HL-60 (cell line): ENCODE measurements around the gene SLC7A14.
A peak's percentile ranks its signal among the peaks of the same experiment; 100 is the strongest.

ENCODE experiments used
- DNase-seq, 2 experiments: peaks; one replicate each; pipeline ENCODE4 v3.0.0-alpha.2; 2010 to 2020; ENCODE audit warnings: low read depth in 1 of 2, low spot score in 1 of 2
- H3K27ac ChIP-seq: fragments of 250-450 bp; sonication (Bioruptor Pico); replicated peaks from 2 replicates; pipeline ENCODE4 v1.5.1; 2020; ENCODE audit warnings: mild to moderate bottlenecking, moderate library complexity
- H3K27me3 ChIP-seq: fragments of 250-450 bp; sonication (Bioruptor Pico); 2 replicates; pipeline ENCODE4 v1.5.1; 2021; ENCODE audit warnings: mild to moderate bottlenecking, moderate library complexity; ENCODE audit not compliant: insufficient read depth, poor library complexity, severe bottlenecking
- H3K4me3 ChIP-seq: replicated peaks from 2 replicates; pipeline ENCODE4 v1.5.1; 2011; ENCODE audit warnings: mild to moderate bottlenecking, control low read depth, low read length; ENCODE audit not compliant: insufficient read depth
- GABPA ChIP-seq: IDR thresholded peaks from 2 replicates; pipeline ENCODE4 v1.6.1; 2012; ENCODE audit warnings: low read depth
- POLR2AphosphoS5 ChIP-seq: IDR thresholded peaks from 2 replicates; pipeline ENCODE4 v1.6.1; 2012; ENCODE audit warnings: low read depth
- SPI1 ChIP-seq: IDR thresholded peaks from 2 replicates; pipeline ENCODE4 v1.6.1; 2012; ENCODE audit warnings: low read depth, mild to moderate bottlenecking, borderline replicate concordance
- TF ChIP-seq, protein P1 (sequence below): IDR thresholded peaks from 2 replicates; pipeline ENCODE4 v1.6.1; 2012; ENCODE audit warnings: low read depth; ENCODE audit not compliant: insufficient replicate concordance
- TF ChIP-seq, protein P2 (sequence below): IDR thresholded peaks from one replicate; pipeline ENCODE4 v1.5.1; 2011; ENCODE audit warnings: low read length, control low read depth, inconsistent platforms; ENCODE audit not compliant: insufficient read depth

Gene SLC7A14

DNA sequence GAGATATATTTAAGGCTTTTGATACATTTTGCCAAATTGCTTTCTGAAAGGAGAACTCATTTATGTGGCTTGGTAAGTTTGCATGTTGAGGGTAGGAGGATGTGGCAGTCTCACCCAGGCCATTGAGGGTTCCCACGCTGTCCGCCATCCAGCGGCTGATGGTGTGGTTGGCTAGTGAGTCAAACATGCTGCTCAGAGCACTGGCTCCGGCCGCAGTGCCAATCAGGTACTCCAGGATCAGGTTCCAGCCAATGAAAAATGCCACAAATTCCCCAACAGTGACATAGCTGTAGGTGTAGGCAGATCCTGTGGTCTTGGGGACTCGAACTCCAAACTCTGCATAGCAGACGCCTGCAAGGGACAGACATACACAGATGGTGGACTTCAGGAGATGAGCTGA lies 84.9 kb downstream of the SLC7A14 start:
- no peak overlapping the region for H3K27ac ChIP-seq
- H3K27me3 ChIP-seq = peaks cover 6% of the 10 kb centered on the region
- TF ChIP-seq, protein P1, sequence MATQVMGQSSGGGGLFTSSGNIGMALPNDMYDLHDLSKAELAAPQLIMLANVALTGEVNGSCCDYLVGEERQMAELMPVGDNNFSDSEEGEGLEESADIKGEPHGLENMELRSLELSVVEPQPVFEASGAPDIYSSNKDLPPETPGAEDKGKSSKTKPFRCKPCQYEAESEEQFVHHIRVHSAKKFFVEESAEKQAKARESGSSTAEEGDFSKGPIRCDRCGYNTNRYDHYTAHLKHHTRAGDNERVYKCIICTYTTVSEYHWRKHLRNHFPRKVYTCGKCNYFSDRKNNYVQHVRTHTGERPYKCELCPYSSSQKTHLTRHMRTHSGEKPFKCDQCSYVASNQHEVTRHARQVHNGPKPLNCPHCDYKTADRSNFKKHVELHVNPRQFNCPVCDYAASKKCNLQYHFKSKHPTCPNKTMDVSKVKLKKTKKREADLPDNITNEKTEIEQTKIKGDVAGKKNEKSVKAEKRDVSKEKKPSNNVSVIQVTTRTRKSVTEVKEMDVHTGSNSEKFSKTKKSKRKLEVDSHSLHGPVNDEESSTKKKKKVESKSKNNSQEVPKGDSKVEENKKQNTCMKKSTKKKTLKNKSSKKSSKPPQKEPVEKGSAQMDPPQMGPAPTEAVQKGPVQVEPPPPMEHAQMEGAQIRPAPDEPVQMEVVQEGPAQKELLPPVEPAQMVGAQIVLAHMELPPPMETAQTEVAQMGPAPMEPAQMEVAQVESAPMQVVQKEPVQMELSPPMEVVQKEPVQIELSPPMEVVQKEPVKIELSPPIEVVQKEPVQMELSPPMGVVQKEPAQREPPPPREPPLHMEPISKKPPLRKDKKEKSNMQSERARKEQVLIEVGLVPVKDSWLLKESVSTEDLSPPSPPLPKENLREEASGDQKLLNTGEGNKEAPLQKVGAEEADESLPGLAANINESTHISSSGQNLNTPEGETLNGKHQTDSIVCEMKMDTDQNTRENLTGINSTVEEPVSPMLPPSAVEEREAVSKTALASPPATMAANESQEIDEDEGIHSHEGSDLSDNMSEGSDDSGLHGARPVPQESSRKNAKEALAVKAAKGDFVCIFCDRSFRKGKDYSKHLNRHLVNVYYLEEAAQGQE = no peak
- no peak overlapping the region for H3K4me3 ChIP-seq
- DNase-seq = no peak

DNA sequence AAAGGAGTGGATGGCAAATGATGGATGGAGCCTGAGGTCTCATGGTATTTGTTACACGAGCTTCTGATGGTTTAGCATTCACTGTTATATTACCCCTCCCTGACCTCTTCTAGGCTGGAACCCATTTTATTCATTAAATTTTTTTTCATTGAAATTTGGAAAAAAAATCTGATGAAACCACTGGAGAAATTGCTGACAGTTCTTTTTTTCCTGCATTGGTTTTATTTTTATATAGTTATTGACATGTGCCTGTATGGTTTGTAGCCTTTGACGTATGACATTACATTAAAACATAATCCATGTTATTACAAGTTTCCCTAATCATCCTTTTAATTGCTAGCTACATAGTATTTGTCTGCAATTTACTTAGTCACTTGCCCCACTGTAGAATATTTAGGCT lies 85.4 kb downstream of the SLC7A14 start:
- Histone ChIP-seq H3K27ac (no peak overlapping the region), H3K4me3 (no peak overlapping the region), H3K27me3 (peaks cover 6% of the 10 kb centered on the region)
- DNase-seq = no peak
- TF ChIP-seq, protein P1 = no peak
- TF ChIP-seq, protein P2, sequence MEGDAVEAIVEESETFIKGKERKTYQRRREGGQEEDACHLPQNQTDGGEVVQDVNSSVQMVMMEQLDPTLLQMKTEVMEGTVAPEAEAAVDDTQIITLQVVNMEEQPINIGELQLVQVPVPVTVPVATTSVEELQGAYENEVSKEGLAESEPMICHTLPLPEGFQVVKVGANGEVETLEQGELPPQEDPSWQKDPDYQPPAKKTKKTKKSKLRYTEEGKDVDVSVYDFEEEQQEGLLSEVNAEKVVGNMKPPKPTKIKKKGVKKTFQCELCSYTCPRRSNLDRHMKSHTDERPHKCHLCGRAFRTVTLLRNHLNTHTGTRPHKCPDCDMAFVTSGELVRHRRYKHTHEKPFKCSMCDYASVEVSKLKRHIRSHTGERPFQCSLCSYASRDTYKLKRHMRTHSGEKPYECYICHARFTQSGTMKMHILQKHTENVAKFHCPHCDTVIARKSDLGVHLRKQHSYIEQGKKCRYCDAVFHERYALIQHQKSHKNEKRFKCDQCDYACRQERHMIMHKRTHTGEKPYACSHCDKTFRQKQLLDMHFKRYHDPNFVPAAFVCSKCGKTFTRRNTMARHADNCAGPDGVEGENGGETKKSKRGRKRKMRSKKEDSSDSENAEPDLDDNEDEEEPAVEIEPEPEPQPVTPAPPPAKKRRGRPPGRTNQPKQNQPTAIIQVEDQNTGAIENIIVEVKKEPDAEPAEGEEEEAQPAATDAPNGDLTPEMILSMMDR = no peak
- TF ChIP-seq POLR2AphosphoS5 (no peak), GABPA (no peak), SPI1 (no peak)

DNA sequence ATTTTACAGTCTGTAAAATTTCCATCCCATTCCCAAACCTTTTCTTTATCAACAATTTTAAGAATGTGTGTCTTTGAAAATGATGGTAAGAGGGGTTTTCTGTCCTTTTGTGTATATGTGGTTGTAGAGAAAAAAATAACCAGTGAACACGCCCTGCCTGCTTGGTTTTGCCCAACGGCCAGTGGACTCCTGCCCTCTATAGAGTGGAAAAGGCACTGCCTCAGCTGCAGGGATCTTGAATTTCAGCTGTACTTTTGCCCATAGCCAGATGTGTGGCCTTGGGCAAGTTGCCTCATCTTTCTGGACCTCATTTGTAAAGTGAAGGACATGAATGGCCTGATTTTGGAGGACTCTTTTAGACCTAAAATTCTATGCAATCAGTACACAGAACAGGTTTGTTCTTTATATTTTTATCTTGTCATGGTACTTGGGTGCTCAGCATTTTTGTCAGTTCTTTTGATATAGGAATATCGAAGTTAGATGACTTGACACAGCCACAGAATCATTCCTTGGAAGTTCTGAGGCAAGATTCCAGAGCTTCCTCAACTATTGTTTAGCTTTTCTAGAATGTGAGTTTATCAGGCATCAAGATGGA lies 86.2 kb downstream of the SLC7A14 start:
- TF ChIP-seq, protein P2 = peak; percentile 43
- TF ChIP-seq SPI1 = no peak
- Histone ChIP-seq H3K27ac (no peak overlapping the region), H3K27me3 (peaks cover 6% of the 10 kb centered on the region), H3K4me3 (no peak overlapping the region)
- peak in 1 of 2 experiments; percentile 20 for DNase-seq

DNA sequence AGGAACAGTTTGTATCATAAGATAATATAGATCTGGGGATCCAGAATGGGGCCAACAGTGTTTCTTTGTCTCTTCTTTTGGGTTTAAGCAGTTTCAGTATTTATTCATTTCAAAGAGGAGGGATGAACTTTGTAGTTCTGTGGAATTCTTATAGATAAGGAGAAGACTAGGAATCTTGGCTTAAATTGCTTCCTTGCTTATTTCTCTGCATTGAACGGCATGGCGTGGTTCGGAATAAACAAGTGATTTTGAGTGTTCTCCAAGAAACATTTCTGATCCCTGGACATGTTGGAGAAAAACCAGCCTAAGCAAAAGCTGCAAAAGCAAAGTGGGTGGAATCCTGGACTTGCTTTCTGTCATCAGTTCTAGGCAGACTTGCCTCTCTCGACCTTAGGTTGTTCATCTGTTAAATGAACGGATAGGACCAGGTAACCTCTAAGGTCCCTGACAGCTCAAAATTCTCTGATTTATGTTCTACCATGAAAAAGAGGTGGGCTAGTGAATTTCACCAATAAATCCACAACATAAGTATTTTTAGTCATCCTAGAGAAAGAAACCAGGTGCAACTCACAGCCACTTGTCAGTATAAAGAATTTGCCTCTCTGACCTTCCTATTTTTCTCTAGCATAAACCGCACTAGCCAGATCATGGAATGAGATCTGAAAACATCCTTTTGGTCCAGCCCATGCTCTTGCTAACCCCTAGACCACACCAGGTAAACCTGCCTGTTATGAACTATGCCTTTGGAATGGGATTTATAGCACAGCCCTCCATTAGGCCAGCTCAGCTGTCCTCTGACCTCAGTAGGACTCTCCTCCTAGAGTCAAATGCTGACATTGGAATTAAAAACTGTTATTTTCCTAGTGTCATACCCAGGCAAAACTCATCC lies 88.4 kb downstream of the SLC7A14 start:
- no peak overlapping the region for H3K27ac ChIP-seq
- TF ChIP-seq, protein P1 = no peak
- TF ChIP-seq GABPA (no peak), POLR2AphosphoS5 (no peak), SPI1 (no peak)
- TF ChIP-seq, protein P2 = no peak
- no peak overlapping the region for H3K4me3 ChIP-seq
- no peaks in the 10 kb centered on the region for H3K27me3 ChIP-seq
- DNase-seq = no peak
